ENCODE data around the gene RPL22.

DNA sequence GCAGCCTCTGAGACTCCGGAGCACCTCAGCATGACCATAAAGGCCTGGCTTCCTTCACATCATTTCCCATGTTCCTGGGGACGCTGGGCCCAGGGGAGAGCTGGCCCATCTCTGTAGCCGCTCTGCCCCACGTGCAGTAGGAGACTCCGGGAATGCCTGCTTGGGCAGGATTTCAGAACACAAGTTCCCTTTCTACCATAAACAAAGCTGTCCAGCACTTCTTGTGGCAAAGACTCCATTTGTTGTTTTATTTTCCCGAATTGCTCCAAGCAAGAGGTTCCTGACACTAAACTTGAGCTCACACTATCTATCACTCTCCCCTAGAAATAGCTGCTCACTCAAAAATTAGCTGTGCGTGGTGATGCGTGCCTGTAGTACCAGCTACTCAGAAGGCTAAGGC, 41.2 kb downstream of the RPL22 start:
- TF ChIP-seq FOXA1 (IDR thresholded peaks at IDR 0.05) = no peak
- TF ChIP-seq, protein P1, sequence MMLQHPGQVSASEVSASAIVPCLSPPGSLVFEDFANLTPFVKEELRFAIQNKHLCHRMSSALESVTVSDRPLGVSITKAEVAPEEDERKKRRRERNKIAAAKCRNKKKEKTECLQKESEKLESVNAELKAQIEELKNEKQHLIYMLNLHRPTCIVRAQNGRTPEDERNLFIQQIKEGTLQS (IDR thresholded peaks at IDR 0.05) = no peak
- TF ChIP-seq, protein P2, sequence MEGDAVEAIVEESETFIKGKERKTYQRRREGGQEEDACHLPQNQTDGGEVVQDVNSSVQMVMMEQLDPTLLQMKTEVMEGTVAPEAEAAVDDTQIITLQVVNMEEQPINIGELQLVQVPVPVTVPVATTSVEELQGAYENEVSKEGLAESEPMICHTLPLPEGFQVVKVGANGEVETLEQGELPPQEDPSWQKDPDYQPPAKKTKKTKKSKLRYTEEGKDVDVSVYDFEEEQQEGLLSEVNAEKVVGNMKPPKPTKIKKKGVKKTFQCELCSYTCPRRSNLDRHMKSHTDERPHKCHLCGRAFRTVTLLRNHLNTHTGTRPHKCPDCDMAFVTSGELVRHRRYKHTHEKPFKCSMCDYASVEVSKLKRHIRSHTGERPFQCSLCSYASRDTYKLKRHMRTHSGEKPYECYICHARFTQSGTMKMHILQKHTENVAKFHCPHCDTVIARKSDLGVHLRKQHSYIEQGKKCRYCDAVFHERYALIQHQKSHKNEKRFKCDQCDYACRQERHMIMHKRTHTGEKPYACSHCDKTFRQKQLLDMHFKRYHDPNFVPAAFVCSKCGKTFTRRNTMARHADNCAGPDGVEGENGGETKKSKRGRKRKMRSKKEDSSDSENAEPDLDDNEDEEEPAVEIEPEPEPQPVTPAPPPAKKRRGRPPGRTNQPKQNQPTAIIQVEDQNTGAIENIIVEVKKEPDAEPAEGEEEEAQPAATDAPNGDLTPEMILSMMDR (IDR thresholded peaks at IDR 0.05; ENCODE audit: low read depth, low read length, missing input control) = no peak
- TF ChIP-seq YY1 (IDR thresholded peaks at IDR 0.05) = no peak
- TF ChIP-seq SP1 (IDR thresholded peaks at IDR 0.05) = no peak
